K562 (cell line): Measurements from ENCODE around the gene NAPEPLD. TPM values are rescaled to one million over a fixed set of nuclear protein-coding genes. Genes with fewer than 3 reads are reported as not detected.

Experiments
- ADNP ChIP-seq: fragments of 200-800 bp; sonication (Bioruptor generic); IDR thresholded peaks from 2 replicates; pipeline ENCODE4 v1.6.1; 2016; ENCODE audit warnings: missing genetic modification characterization, missing compliant biosample characterization
- KDM1A ChIP-seq, 2 experiments: fragments of 450-650 bp; IDR thresholded peaks; 2 replicates each; pipeline ENCODE4 v1.6.1; 2016; ENCODE audit warnings: mild to moderate bottlenecking in 2 of 2
- LCOR ChIP-seq: sonication (generic); formaldehyde crosslinking; IDR thresholded peaks from 2 replicates; pipeline ENCODE4 v1.8.0; 2022; ENCODE audit warnings: mild to moderate bottlenecking, missing genetic modification reagents
- MEF2D ChIP-seq: conservative IDR thresholded peaks from 2 replicates; pipeline ENCODE4 v1.6.1; 2016; ENCODE audit warnings: low read depth, missing genetic modification characterization, missing compliant biosample characterization
- RNF219 ChIP-seq: fragments of 250-450 bp; sonication (Bioruptor Pico); IDR thresholded peaks from 2 replicates; pipeline ENCODE4 v1.5.0; 2022; ENCODE audit warnings: mild to moderate bottlenecking
- RREB1 ChIP-seq: fragments of 250-450 bp; sonication (Bioruptor Pico); IDR thresholded peaks from 2 replicates; pipeline ENCODE4 v1.4.0; 2020
- TFAP4 ChIP-seq: sonication (generic); formaldehyde crosslinking; IDR thresholded peaks from 2 replicates; pipeline ENCODE4 v1.8.0; 2022; ENCODE audit warnings: missing genetic modification reagents, mild to moderate bottlenecking, moderate library complexity, borderline replicate concordance
- ZBTB34 ChIP-seq: fragments of 250-450 bp; sonication (Bioruptor Pico); IDR thresholded peaks from 2 replicates; pipeline ENCODE4 v1.8.0; 2021; ENCODE audit warnings: mild to moderate bottlenecking, moderate library complexity
- ZBTB7A ChIP-seq: IDR thresholded peaks from 2 replicates; pipeline ENCODE4 v1.6.1; 2011; ENCODE audit warnings: low read depth, mild to moderate bottlenecking, low read length, moderate library complexity, borderline replicate concordance; ENCODE audit not compliant: control insufficient read depth
- ZNF609 ChIP-seq: sonication (generic); formaldehyde crosslinking; IDR thresholded peaks from 2 replicates; pipeline ENCODE4 v1.8.1; 2023; ENCODE audit warnings: missing genetic modification reagents, mild to moderate bottlenecking, borderline replicate concordance
- ZNF707 ChIP-seq: fragments of 250-450 bp; sonication (Bioruptor Pico); conservative IDR thresholded peaks from 2 replicates; pipeline ENCODE4 v1.8.0; 2022; ENCODE audit warnings: inconsistent platforms, mild to moderate bottlenecking, moderate library complexity
- polyA plus RNA-seq, 8 experiments: library from polyadenylated mRNA; depleted of rRNA in 4 of 8; stranded (reverse) in 5 of 8; unstranded in 3 of 8; fragments of >200 nt; fragmentation: Nextera tagmentation in 2 of 8; fragmentation: Illumina TruSeq in 1 of 8; extraction: Ambion mirVana in 2 of 8; extraction: Trizol in 1 of 8; gene quantifications; 2 replicates each; pipeline versions ENCODE4 v1.2.1 to v1.2.3, GENCODE V29; 2011 to 2014; ENCODE audit warnings: inconsistent platforms in 1 of 8, missing spikeins in 1 of 8
- total RNA-seq, 7 experiments: library from RNA; depleted of rRNA in 6 of 7; stranded (reverse); fragments of >200 nt in 6 of 7; fragmentation: Illumina TruSeq in 2 of 7; extraction: Trizol in 2 of 7; gene quantifications; 2 replicates each; pipeline versions ENCODE4 v1.2.1 to v1.2.3, GENCODE V29; 2011 to 2021; ENCODE audit warnings: low replicate concordance in 1 of 7

NAPEPLD gene
- total and polyA plus RNA-seq, 9 of the 15 experiments (the other 6 are each of a cell fraction or from before 2014, with no cell fraction given) = 3.2 to 11.0 (median 7.5) TPM

GRCh38 chr7:103149808-103150180, 895 bp upstream of the NAPEPLD start (continued):
- TF ChIP-seq ZNF707 (CRISPR knock-in tag) (no peak), RNF219 (CRISPR knock-in tag) (no peak), ZBTB7A (no peak), ZNF609 (no peak), KDM1A (IDR thresholded peaks at IDR 0.05) (peak in 1 of 2 experiments; percentile 58; a peak in 3 of 4 replicates), ADNP (tag) (no peak; the same call in 1 of the 2 replicates), MEF2D (tag) (no peak), RREB1 (CRISPR knock-in tag) (no peak), LCOR (CRISPR knock-in tag) (no peak), TFAP4 (CRISPR knock-in tag) (no peak), ZBTB34 (no peak)
